IPS-18a (cell line): Measurements from ENCODE around the gene KIF4B.
"Not testable (repeated sequence)": the region's sequence is repeated elsewhere in the genome, so short reads cannot be mapped to it uniquely, and the experiment has no call there.

Experiments used
- H3K27ac ChIP-seq: one replicate; pipeline ENCODE4 v1.5.1; 2013; ENCODE audit warnings: low read length
- H3K27me3 ChIP-seq: one replicate; pipeline ENCODE4 v1.6.1; 2013; ENCODE audit warnings: mild to moderate bottlenecking, low read length; ENCODE audit not compliant: control insufficient read depth, insufficient read depth
- H3K36me3 ChIP-seq: one replicate; pipeline ENCODE4 v1.6.1; 2013; ENCODE audit warnings: low read depth, low read length; ENCODE audit not compliant: control insufficient read depth
- H3K4me1 ChIP-seq: one replicate; pipeline ENCODE4 v1.6.1; 2013; ENCODE audit warnings: low read depth, low read length; ENCODE audit not compliant: control insufficient read depth
- H3K4me3 ChIP-seq: one replicate; pipeline ENCODE4 v1.5.1; 2013; ENCODE audit warnings: low read length
- H3K9ac ChIP-seq: one replicate; pipeline ENCODE4 v1.6.1; 2013; ENCODE audit warnings: mild to moderate bottlenecking, low read length, moderate library complexity
- H3K9me3 ChIP-seq: one replicate; pipeline ENCODE4 v1.6.1; 2013; ENCODE audit warnings: low read depth, low read length; ENCODE audit not compliant: control insufficient read depth

The KIF4B gene

DNA sequence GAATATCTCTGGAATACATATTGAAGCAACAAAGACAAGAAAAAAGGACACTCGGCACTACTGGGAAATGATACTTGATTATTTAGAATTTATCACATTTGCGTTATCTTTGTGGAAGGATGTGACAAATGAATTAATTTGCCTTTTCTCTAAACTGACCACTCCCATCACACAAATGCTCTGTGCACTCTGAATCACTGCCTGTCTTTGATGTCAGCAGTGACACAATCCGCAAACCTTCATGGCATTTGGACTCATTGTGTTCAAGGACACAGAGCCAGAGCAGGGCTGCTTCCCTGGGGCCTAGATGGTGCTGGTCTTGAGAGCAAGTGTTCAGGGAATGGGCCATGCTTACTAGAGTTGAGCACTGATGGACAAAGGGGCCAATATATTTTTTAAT lies 4.9 kb upstream of the KIF4B start:
- Histone ChIP-seq H3K9ac (no peak overlapping the region), H3K4me1 (no peaks in the 10 kb centered on the region), H3K9me3 (no peaks in the 10 kb centered on the region), H3K4me3 (no peak overlapping the region), H3K36me3 (no peaks in the 10 kb centered on the region), H3K27ac (no peak overlapping the region), H3K27me3 (no peaks in the 10 kb centered on the region)

DNA sequence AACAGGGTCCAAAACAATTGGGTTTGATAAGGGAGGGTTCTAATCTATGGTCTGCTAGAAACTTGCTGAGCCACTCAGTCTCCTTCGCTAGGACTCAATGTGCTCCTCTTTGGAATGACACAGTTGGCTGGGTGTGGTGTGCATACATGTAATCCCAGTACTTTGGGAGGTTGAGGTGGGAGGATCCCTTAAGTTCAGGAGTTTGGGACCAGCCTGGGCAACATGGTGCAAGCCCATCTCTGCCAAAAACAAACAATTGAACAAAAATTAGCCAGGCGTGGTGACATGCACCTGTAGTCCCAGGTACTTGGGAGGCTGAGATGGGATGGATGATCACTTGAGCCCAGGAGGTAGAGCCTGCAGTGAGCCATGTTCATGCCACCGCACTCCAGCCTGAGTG lies 2.7 kb upstream of the KIF4B start:
- no peaks in the 10 kb centered on the region for H3K9me3 ChIP-seq
- no peak overlapping the region for H3K27ac ChIP-seq
- H3K36me3 ChIP-seq = no peaks in the 10 kb centered on the region
- H3K27me3 ChIP-seq = no peaks in the 10 kb centered on the region
- H3K4me1 ChIP-seq = no peaks in the 10 kb centered on the region
- H3K9ac ChIP-seq = no peak overlapping the region
- no peak overlapping the region for H3K4me3 ChIP-seq

DNA sequence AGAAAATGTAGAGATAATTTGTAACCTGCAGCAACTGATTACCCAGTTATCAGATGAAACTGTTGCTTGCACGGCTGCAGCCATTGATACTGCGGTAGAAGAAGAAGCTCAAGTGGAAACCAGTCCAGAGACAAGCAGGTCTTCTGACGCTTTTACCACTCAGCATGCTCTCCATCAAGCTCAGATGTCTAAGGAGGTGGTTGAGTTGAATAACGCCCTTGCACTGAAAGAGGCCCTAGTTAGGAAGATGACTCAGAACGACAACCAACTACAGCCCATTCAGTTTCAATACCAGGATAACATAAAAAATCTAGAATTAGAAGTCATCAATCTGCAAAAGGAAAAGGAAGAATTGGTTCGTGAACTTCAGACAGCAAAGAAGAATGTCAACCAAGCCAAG lies 1.7 kb downstream of the KIF4B start:
- no peaks in the 10 kb centered on the region for H3K4me1 ChIP-seq
- no peak overlapping the region for H3K4me3 ChIP-seq
- no peak overlapping the region for H3K27ac ChIP-seq
- no peaks in the 10 kb centered on the region for H3K36me3 ChIP-seq
- no peak overlapping the region for H3K9ac ChIP-seq
- no peaks in the 10 kb centered on the region for H3K27me3 ChIP-seq
- no peaks in the 10 kb centered on the region for H3K9me3 ChIP-seq

DNA sequence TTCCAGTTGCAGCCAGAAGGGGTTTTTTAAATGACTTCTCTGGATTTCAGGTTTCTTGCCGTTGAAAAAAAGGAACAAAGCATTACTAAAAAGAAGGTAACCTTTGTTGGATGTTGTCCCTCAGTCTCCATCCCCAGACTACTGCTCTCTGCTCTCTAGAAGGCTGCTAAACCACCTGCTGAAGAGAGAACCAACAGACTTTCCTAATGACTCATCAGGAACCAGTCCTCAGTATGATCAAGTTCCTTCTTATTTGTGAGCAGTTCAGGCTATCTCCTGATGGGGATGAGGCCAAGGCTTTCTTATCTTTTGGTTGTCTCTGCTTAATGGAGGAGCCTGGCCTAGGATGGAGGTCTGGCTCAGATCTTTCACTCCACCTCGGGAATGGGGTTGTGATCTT lies 4.1 kb downstream of the KIF4B start:
- H3K9me3 ChIP-seq = no peaks in the 10 kb centered on the region
- H3K9ac ChIP-seq = no peak overlapping the region
- no peaks in the 10 kb centered on the region for H3K4me1 ChIP-seq
- H3K27ac ChIP-seq = no peak overlapping the region
- H3K4me3 ChIP-seq = no peak overlapping the region
- no peaks in the 10 kb centered on the region for H3K27me3 ChIP-seq
- H3K36me3 ChIP-seq = no peaks in the 10 kb centered on the region

DNA sequence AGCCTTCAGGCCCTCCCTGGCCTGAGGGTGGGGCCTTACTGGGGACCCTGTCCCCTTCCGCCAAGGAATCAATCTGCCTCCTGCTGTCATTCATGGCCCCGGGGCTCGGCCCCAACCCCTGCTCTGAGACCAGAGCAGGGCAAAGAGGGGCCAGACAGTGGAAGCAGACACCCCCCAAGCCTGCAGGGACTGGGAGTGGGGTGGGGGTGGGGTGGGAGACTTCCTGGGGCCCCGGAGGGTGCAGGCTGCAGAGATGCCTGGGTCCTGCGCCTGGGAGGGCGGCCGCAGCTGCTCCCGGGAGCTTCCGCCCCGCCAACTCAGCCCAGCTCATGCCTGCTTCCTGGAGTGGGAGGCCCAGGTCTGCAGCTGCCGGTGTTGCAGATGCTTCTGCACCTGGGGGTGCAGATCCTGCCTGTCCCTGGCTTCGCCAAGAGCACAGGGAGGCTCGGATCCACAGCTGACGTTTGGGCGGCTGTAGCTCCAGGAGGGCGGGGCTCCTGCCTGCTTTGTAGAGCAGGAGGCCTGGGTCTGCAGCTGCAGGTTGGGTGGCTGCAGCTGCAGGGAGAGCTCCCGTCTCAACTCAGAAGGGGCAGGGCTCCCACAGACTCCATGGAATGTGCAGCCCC lies 6.2 kb downstream of the KIF4B start:
- H3K27me3 ChIP-seq = no peaks in the 10 kb centered on the region
- H3K27ac ChIP-seq = no peak overlapping the region
- H3K9ac ChIP-seq = no peak overlapping the region
- H3K4me3 ChIP-seq = no peak overlapping the region
- H3K4me1 ChIP-seq = peaks cover 4% of the 10 kb centered on the region
- no peaks in the 10 kb centered on the region for H3K36me3 ChIP-seq
- no peaks in the 10 kb centered on the region for H3K9me3 ChIP-seq

DNA sequence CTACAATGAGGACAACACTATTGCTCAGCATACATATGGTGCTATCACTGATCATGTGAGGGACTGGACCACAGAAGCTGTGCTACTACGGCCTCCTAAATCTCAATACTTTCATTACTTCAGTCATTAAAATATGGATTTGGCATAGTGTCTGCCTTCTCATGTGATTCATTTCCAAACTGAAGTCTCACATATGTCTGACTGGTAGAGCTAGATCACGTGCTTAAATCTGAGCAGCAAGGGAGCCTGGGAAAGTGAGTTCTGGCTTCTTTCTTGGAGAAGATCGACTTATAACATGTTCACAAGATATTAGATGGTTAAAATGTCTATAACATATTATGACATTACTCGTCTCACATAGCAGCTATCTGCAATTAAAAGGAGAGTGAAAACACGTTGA lies 8.3 kb downstream of the KIF4B start:
- Histone ChIP-seq H3K4me3 (no peak overlapping the region), H3K27me3 (no peaks in the 10 kb centered on the region), H3K36me3 (no peaks in the 10 kb centered on the region), H3K9me3 (no peaks in the 10 kb centered on the region), H3K27ac (no peak overlapping the region), H3K9ac (no peak overlapping the region), H3K4me1 (peaks cover 4% of the 10 kb centered on the region)

DNA sequence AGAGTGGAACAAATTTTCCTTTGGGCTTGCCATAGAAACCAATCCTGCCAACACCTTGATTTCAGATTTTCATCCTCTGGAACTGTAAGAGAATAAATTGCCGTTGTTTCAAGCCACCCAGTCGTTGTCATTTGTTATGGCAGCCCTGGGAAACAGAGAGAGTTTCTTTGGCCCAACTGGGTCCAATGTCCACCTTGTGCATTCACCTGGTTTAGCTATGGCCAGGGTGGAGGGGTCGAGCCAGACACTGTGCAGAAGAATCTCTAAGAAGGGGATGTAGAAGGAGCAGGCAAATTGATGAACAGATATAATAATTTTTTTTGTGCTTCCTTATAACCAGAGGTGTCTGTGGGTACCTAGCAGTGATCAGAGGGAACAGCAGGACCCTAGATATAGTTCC lies 9.8 kb downstream of the KIF4B start:
- no peak overlapping the region for H3K27ac ChIP-seq
- no peak overlapping the region for H3K9ac ChIP-seq
- peaks cover 4% of the 10 kb centered on the region for H3K4me1 ChIP-seq
- H3K9me3 ChIP-seq = no peaks in the 10 kb centered on the region
- no peak overlapping the region for H3K4me3 ChIP-seq
- H3K36me3 ChIP-seq = no peaks in the 10 kb centered on the region
- H3K27me3 ChIP-seq = no peaks in the 10 kb centered on the region

DNA sequence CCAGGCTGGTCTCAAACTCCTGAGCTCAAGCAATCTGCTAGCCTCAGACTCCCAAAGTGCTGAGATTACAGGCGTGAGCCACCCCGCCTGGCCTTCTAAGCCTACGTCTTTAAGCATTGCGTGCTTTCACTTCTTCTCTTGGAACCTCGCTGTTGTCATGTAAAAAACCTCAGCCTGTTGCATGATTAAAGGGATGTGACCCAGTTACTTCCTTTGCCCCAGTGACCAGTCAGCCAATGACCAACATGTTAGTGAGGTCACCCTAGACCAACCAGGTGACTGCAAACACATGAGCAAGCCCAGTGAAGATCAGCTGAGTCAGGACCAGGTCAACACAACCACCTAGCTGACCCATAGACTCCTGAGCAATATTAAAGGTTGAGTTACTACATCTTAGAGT lies 10.5 kb downstream of the KIF4B start:
- peaks cover 4% of the 10 kb centered on the region for H3K4me1 ChIP-seq
- H3K9me3 ChIP-seq = no peaks in the 10 kb centered on the region
- H3K36me3 ChIP-seq = no peaks in the 10 kb centered on the region
- H3K27me3 ChIP-seq = no peaks in the 10 kb centered on the region
- H3K4me3 ChIP-seq = no peak overlapping the region
- no peak overlapping the region for H3K27ac ChIP-seq
- no peak overlapping the region for H3K9ac ChIP-seq

DNA sequence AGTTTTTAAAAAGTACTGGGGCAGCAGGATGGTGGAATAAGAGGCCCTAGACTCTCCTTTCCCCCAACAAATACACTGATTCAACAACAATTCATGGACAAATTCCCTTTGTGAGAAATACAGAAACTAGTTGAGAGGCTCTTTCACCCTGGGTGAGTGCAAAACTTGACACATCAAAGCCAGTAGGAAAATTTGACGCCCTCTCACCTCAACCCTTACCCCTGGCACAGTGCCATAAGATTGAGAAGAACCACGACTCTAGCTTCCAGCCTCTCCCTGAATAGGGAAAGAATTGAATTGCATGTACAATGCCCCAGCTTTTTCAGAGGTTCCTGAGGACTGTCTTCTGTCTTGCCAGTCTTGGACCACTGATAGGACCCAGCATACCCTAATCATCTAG lies 12.3 kb downstream of the KIF4B start:
- no peaks in the 10 kb centered on the region for H3K27me3 ChIP-seq
- H3K36me3 ChIP-seq = no peaks in the 10 kb centered on the region
- no peak overlapping the region for H3K27ac ChIP-seq
- no peaks in the 10 kb centered on the region for H3K9me3 ChIP-seq
- H3K4me3 ChIP-seq = no peak overlapping the region
- peaks cover 4% of the 10 kb centered on the region for H3K4me1 ChIP-seq
- no peak overlapping the region for H3K9ac ChIP-seq

DNA sequence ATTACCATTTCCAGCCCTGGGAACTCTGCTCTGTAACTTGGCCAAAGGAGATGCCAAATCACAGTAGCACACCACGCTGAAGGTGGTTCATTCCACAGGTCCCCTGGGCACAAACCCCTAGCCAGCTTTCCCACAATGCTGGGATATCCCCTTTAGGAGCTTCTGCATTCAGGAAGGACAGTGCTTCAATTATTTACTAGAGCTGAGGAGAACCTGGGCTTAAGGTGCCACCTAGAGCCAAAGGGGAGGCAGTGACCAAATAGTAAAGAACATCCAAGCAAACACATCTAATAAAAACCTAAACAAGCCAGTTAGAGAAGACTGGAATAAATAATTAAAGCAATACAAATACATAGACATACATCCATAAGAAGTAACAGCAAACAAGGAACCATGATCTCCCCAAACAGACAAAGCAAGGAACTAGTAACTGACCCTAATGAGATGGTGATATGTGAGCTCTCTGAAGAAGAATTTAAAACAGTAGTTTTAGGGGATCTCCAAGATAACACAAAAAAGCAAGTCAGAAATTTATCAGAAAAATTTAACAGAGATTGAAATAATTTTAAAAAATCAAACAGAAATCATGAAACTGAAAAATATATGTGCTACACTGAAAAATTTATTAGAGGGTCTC lies 14.6 kb downstream of the KIF4B start:
- Histone ChIP-seq H3K36me3 (no peaks in the 10 kb centered on the region), H3K9ac (no peak overlapping the region), H3K4me1 (peaks cover 4% of the 10 kb centered on the region), H3K27ac (no peak overlapping the region), H3K9me3 (no peaks in the 10 kb centered on the region), H3K27me3 (no peaks in the 10 kb centered on the region), H3K4me3 (no peak overlapping the region)

DNA sequence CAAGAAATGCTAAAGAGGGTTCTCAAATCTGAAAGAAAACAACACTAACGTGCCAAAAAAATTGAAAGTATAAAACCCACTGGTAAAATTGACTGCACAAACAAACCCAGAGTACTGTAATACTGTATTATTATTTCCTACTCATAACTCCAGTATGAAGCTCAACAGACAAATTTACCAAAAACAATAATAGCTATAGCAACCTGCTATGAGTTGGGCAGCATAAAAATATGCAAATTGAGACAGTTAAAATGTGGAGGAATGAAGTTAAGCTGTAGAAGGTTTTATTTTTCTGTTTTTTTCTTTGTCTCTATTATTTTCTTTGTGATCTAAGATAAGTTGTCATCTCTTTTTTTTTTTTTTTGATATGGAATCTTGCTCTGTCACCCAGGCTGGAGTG lies 15.7 kb downstream of the KIF4B start:
- no peaks in the 10 kb centered on the region for H3K36me3 ChIP-seq

DNA sequence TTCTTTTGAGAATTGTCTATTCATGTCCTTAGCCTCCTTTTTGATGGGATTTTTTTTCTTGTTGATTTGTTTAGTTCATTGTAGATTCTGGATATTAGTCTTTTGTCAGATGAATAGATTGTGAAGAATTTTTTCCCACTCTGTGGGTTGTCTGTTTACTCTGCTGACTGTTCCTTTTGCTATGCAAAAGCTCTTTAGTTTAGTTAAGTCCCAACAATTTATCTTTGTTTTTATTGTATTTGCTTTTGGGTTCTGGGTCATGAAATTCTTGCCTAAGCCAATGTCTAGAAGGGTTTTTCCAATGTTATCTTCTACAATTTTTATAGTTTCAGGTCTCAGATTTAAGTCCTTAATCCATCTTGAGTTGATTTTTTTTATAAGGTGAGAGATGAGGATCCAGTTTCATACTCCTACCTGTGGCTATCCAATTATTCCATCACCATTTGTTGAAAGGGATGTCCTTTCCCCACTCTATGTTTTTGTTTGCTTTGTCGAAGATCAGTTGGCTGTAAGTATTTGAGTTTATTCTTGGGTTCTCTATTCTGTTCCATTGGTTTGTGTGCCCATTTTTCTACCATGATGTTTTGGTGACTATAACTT lies 20.7 kb downstream of the KIF4B start:
- not testable (repeated sequence) for H3K36me3 ChIP-seq, H3K27me3 ChIP-seq, H3K9me3 ChIP-seq, H3K4me3 ChIP-seq, H3K4me1 ChIP-seq, H3K27ac ChIP-seq, H3K9ac ChIP-seq

More for the DNA sequence above, 15.7 kb downstream of the KIF4B start:
- H3K4me3 ChIP-seq = no peak overlapping the region
- no peaks in the 10 kb centered on the region for H3K27me3 ChIP-seq
- peaks cover under 1% of the 10 kb centered on the region for H3K4me1 ChIP-seq
- no peak overlapping the region for H3K27ac ChIP-seq
- H3K9me3 ChIP-seq = no peaks in the 10 kb centered on the region
- H3K9ac ChIP-seq = no peak overlapping the region
